Neural cell (in vitro differentiated cells): ENCODE measurements around the gene COX17. TPM values are rescaled to one million over a fixed set of nuclear protein-coding genes. Genes with fewer than 3 reads are reported as not detected.

ENCODE experiments used
- H2AFZ ChIP-seq: fragments of 200-600, 300-800 bp; sonication (generic), shearing (Covaris generic); 2 replicates; pipeline ENCODE4 v1.6.0; 2014; ENCODE audit warnings: low read depth, mild to moderate bottlenecking, antibody characterized with exemption, low read length, moderate library complexity
- H3F3A ChIP-seq: fragments of 200-600 bp; shearing (Covaris generic); 2 replicates; pipeline ENCODE4 v1.6.1; 2016; ENCODE audit warnings: mild to moderate bottlenecking, moderate library complexity, mixed read lengths, antibody characterized with exemption, low read length; ENCODE audit not compliant: insufficient read depth, poor library complexity, severe bottlenecking
- H3K27ac ChIP-seq: fragments of 200-600, 300-800 bp; sonication (generic), shearing (Covaris generic); 2 replicates; pipeline ENCODE4 v1.5.1; 2014; ENCODE audit warnings: mild to moderate bottlenecking, low read length, moderate library complexity
- H3K27me3 ChIP-seq: fragments of 300-800, 200-600 bp; sonication (generic), shearing (Covaris generic); 2 replicates; pipeline ENCODE4 v1.6.0; 2014; ENCODE audit warnings: mild to moderate bottlenecking, low read depth, low read length, moderate library complexity; ENCODE audit not compliant: insufficient read depth
- H3K36me3 ChIP-seq: fragments of 300-800, 200-600 bp; sonication (generic), shearing (Covaris generic); 2 replicates; pipeline ENCODE4 v1.5.1; 2014; ENCODE audit warnings: mild to moderate bottlenecking, antibody characterized with exemption, low read length, moderate library complexity; ENCODE audit not compliant: insufficient read depth
- H3K4me2 ChIP-seq: fragments of 300-800, 200-600 bp; sonication (generic), shearing (Covaris generic); 2 replicates; pipeline ENCODE4 v1.6.0; 2014; ENCODE audit warnings: mild to moderate bottlenecking, low read length
- H3K4me3 ChIP-seq: fragments of 300-800, 200-600 bp; sonication (generic), shearing (Covaris generic); 2 replicates; pipeline ENCODE4 v1.5.1; 2014; ENCODE audit warnings: mild to moderate bottlenecking, low read length, moderate library complexity
- H3K79me2 ChIP-seq: fragments of 200-600 bp; shearing (Covaris generic); replicated peaks from 2 replicates; pipeline ENCODE4 v1.6.0; 2014; ENCODE audit warnings: mild to moderate bottlenecking, low read length, moderate library complexity; ENCODE audit not compliant: insufficient read depth
- H3K9ac ChIP-seq: fragments of 300-800, 200-600 bp; sonication (generic), shearing (Covaris generic); 2 replicates; pipeline ENCODE4 v1.6.1; 2016; ENCODE audit warnings: mild to moderate bottlenecking, low read length, mixed read lengths
- H3K9me2 ChIP-seq: fragments of 200-600 bp; shearing (Covaris generic); 2 replicates; pipeline ENCODE4 v1.6.1; 2016; ENCODE audit warnings: mild to moderate bottlenecking, low read length, mixed read lengths; ENCODE audit not compliant: insufficient read depth
- H3K9me3 ChIP-seq: fragments of 200-600, 300-800 bp; sonication (generic), shearing (Covaris generic); 2 replicates; pipeline ENCODE4 v1.6.1; 2016; ENCODE audit warnings: mild to moderate bottlenecking, mixed run types, low read length, moderate library complexity, mixed read lengths
- H4K20me1 ChIP-seq: fragments of 200-600 bp; shearing (Covaris generic); 2 replicates; pipeline ENCODE4 v1.6.1; 2016; ENCODE audit warnings: mild to moderate bottlenecking, mixed run types; ENCODE audit not compliant: insufficient read depth
- EP300 ChIP-seq: fragments of 450-650 bp; conservative IDR thresholded peaks from 2 replicates; pipeline ENCODE4 v1.6.1; 2014; ENCODE audit warnings: antibody characterized with exemption, mild to moderate bottlenecking, moderate library complexity; ENCODE audit not compliant: poor library complexity, severe bottlenecking
- EZH2 ChIP-seq: fragments of 200-600, 300-800 bp; shearing (Covaris generic), sonication (generic); IDR thresholded peaks from 2 replicates; pipeline ENCODE4 v1.6.1; 2014; ENCODE audit warnings: antibody characterized with exemption, low read length, borderline replicate concordance, mild to moderate bottlenecking; ENCODE audit not compliant: insufficient read depth, poor library complexity, severe bottlenecking
- MXI1 ChIP-seq: fragments of 450-650 bp; conservative IDR thresholded peaks from 2 replicates; pipeline ENCODE4 v1.6.1; 2014; ENCODE audit warnings: antibody characterized with exemption, mild to moderate bottlenecking; ENCODE audit not compliant: poor library complexity, severe bottlenecking
- POLR2AphosphoS5 ChIP-seq: IDR thresholded peaks from 2 replicates; pipeline ENCODE4 v1.6.1; 2012
- RAD21 ChIP-seq: fragments of 450-650 bp; conservative IDR thresholded peaks from 2 replicates; pipeline ENCODE4 v1.6.1; 2014; ENCODE audit warnings: antibody characterized with exemption, mild to moderate bottlenecking, moderate library complexity
- SMC3 ChIP-seq: fragments of 450-650 bp; conservative IDR thresholded peaks from 2 replicates; pipeline ENCODE4 v1.6.1; 2014; ENCODE audit warnings: antibody characterized with exemption, mild to moderate bottlenecking, moderate library complexity; ENCODE audit not compliant: poor library complexity
- TAF1 ChIP-seq: IDR thresholded peaks from 2 replicates; pipeline ENCODE4 v1.6.1; 2012; ENCODE audit warnings: low read depth
- polyA plus RNA-seq: library from polyadenylated mRNA; depleted of rRNA; stranded (reverse); fragments of >200 nt; gene quantifications from 2 replicates; pipeline ENCODE4 v1.2.3, GENCODE V29; 2014
- TF ChIP-seq, protein P1 (sequence below): IDR thresholded peaks from 2 replicates; pipeline ENCODE4 v1.6.1; 2012; ENCODE audit warnings: borderline replicate concordance
- TF ChIP-seq, protein P2 (sequence below): fragments of 450-650 bp; IDR thresholded peaks from 2 replicates; pipeline ENCODE4 v1.5.1; 2014; ENCODE audit warnings: antibody characterized with exemption, mild to moderate bottlenecking, moderate library complexity; ENCODE audit not compliant: poor library complexity, severe bottlenecking

COX17 gene
- polyA plus RNA-seq, 1 donor from 2014 or later: 49.4 TPM

DNA sequence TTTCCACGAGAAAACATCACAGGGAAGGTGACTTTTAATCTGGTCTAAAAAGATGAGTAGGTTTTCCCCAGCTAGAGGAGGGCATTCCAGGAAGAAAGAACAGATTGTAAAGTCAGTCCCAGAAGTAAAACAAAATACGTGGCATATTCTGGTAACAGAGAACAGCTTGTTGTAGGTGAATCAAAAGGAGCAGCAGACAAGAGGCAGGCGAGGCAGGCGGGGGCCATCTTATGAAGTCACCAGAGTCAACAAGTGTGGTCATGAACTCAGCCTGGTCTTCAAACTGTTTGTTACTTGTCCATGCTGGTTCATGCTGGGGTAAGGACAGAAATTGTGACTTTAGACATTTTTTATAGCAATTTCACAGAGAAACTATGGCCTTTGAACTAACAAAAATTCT lies 12.8 kb downstream of the COX17 start:
- no peak overlapping the region for H3K4me2 ChIP-seq
- H3K9me2 ChIP-seq: no peaks in the 10 kb centered on the region
- H3K36me3 ChIP-seq: no peaks in the 10 kb centered on the region
- H3K27ac ChIP-seq: no peak overlapping the region
- TF ChIP-seq, protein P1, sequence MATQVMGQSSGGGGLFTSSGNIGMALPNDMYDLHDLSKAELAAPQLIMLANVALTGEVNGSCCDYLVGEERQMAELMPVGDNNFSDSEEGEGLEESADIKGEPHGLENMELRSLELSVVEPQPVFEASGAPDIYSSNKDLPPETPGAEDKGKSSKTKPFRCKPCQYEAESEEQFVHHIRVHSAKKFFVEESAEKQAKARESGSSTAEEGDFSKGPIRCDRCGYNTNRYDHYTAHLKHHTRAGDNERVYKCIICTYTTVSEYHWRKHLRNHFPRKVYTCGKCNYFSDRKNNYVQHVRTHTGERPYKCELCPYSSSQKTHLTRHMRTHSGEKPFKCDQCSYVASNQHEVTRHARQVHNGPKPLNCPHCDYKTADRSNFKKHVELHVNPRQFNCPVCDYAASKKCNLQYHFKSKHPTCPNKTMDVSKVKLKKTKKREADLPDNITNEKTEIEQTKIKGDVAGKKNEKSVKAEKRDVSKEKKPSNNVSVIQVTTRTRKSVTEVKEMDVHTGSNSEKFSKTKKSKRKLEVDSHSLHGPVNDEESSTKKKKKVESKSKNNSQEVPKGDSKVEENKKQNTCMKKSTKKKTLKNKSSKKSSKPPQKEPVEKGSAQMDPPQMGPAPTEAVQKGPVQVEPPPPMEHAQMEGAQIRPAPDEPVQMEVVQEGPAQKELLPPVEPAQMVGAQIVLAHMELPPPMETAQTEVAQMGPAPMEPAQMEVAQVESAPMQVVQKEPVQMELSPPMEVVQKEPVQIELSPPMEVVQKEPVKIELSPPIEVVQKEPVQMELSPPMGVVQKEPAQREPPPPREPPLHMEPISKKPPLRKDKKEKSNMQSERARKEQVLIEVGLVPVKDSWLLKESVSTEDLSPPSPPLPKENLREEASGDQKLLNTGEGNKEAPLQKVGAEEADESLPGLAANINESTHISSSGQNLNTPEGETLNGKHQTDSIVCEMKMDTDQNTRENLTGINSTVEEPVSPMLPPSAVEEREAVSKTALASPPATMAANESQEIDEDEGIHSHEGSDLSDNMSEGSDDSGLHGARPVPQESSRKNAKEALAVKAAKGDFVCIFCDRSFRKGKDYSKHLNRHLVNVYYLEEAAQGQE: no peak
- no peak for TF ChIP-seq TAF1
- no peak for TF ChIP-seq RAD21
- no peak for TF ChIP-seq EZH2
- H3K27me3 ChIP-seq: no peaks in the 10 kb centered on the region
- no peak overlapping the region for H2AFZ ChIP-seq
- no peaks in the 10 kb centered on the region for H3K9me3 ChIP-seq
- no peaks in the 10 kb centered on the region for H3K79me2 ChIP-seq
- H3K4me3 ChIP-seq: no peak overlapping the region
- no peaks in the 10 kb centered on the region for H3F3A ChIP-seq
- no peaks in the 10 kb centered on the region for H4K20me1 ChIP-seq
- H3K9ac ChIP-seq: no peak overlapping the region

DNA sequence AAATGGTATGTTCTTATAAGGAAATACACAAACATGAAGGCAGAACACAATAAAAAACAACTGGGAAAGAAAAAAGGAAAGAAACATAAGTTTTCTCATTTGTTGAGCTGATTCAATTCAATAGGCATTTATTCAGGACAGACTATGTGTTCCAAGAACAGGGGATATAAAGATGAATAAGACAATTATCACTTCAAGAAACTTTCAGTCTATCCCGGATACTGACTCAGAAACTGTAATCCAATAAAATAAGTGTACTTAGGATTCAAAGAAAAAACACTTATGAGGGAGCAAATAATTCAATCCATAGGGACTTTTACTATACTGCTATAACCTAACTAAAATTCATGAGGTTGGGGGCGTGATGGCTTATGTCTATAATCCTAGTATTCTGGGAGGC lies 13.3 kb downstream of the COX17 start:
- H4K20me1 ChIP-seq: no peaks in the 10 kb centered on the region
- no peak for TF ChIP-seq MXI1
- no peak for TF ChIP-seq EZH2
- no peak for TF ChIP-seq RAD21
- TF ChIP-seq EP300: no peak
- no peak for TF ChIP-seq POLR2AphosphoS5
- no peak for TF ChIP-seq SMC3
- TF ChIP-seq, protein P2, sequence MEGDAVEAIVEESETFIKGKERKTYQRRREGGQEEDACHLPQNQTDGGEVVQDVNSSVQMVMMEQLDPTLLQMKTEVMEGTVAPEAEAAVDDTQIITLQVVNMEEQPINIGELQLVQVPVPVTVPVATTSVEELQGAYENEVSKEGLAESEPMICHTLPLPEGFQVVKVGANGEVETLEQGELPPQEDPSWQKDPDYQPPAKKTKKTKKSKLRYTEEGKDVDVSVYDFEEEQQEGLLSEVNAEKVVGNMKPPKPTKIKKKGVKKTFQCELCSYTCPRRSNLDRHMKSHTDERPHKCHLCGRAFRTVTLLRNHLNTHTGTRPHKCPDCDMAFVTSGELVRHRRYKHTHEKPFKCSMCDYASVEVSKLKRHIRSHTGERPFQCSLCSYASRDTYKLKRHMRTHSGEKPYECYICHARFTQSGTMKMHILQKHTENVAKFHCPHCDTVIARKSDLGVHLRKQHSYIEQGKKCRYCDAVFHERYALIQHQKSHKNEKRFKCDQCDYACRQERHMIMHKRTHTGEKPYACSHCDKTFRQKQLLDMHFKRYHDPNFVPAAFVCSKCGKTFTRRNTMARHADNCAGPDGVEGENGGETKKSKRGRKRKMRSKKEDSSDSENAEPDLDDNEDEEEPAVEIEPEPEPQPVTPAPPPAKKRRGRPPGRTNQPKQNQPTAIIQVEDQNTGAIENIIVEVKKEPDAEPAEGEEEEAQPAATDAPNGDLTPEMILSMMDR: no peak
- TF ChIP-seq, protein P1: no peak
- TF ChIP-seq TAF1: no peak
- H3K9me2 ChIP-seq: no peaks in the 10 kb centered on the region
- no peaks in the 10 kb centered on the region for H3K36me3 ChIP-seq
- no peaks in the 10 kb centered on the region for H3K79me2 ChIP-seq
- no peak overlapping the region for H3K4me2 ChIP-seq
- H3K27ac ChIP-seq: no peak overlapping the region
- no peaks in the 10 kb centered on the region for H3K9me3 ChIP-seq
- H3K9ac ChIP-seq: no peak overlapping the region
- no peaks in the 10 kb centered on the region for H3F3A ChIP-seq
- H3K27me3 ChIP-seq: no peaks in the 10 kb centered on the region
- H2AFZ ChIP-seq: no peak overlapping the region
- H3K4me3 ChIP-seq: no peak overlapping the region
